Measurements from ENCODE around the gene OXCT1.
"Not testable (repeated sequence)": the region's sequence is repeated elsewhere in the genome, so short reads cannot be mapped to it uniquely, and the experiment has no call there.

DNA sequence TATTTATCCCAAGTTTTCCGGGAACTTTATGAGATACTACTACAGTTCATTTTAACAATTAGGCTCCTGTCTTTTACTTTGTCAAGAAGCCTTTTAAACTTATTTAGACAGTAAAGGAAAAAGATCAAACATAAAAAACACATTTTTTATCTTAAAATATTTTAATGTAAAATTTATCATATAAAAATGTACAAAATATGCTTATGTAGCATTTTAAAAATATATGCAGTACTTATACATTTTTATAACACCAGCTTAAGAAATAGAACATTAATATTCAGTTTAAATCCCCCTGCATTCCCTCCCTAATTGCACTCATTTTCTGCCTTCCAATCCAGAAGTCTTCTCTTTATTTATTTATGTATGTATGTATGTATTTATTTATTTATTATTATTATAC lies 24.5 kb downstream of the OXCT1 start:
- TF ChIP-seq, protein P1, sequence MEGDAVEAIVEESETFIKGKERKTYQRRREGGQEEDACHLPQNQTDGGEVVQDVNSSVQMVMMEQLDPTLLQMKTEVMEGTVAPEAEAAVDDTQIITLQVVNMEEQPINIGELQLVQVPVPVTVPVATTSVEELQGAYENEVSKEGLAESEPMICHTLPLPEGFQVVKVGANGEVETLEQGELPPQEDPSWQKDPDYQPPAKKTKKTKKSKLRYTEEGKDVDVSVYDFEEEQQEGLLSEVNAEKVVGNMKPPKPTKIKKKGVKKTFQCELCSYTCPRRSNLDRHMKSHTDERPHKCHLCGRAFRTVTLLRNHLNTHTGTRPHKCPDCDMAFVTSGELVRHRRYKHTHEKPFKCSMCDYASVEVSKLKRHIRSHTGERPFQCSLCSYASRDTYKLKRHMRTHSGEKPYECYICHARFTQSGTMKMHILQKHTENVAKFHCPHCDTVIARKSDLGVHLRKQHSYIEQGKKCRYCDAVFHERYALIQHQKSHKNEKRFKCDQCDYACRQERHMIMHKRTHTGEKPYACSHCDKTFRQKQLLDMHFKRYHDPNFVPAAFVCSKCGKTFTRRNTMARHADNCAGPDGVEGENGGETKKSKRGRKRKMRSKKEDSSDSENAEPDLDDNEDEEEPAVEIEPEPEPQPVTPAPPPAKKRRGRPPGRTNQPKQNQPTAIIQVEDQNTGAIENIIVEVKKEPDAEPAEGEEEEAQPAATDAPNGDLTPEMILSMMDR (IDR thresholded peaks at IDR 0.05; ENCODE audit: extremely low read depth in 1 of 2, insufficient read depth in 1 of 2, low read depth in 1 of 2, low read length in 2 of 2) = not testable (repeated sequence)
- not testable (repeated sequence) for TF ChIP-seq EZH2 (IDR thresholded peaks at IDR 0.05; ENCODE audit: borderline replicate concordance, low read depth, low read length, severe bottlenecking); GATA2 (IDR thresholded peaks at IDR 0.05; ENCODE audit: insufficient read depth, insufficient read length, low read depth, low read length); POLR2A (IDR thresholded peaks at IDR 0.05; ENCODE audit: low read depth, low read length); MYC (IDR thresholded peaks at IDR 0.05; ENCODE audit: low read depth, low read length); POLR2AphosphoS5 (IDR thresholded peaks at IDR 0.05; ENCODE audit: insufficient read depth, low read depth, low read length)
